Sigmoid colon (tissue), 7 donors: ENCODE measurements around the gene ZNF219. TPM values are rescaled to one million over a fixed set of nuclear protein-coding genes. Genes with fewer than 3 reads are reported as not detected.

Experiments
- DNase-seq: peaks from one replicate; pipeline ENCODE4 v3.0.0-alpha.2; 2019
- H3K27ac ChIP-seq, 4 donors: fragments of 200-600 bp; sonication (generic); one replicate each; pipeline ENCODE4 v1.5.1; 2016 to 2019; ENCODE audit warnings: mild to moderate bottlenecking in 1 of 4
- H3K27me3 ChIP-seq, 3 donors: fragments of 200-600 bp; sonication (generic); one replicate each; pipeline ENCODE4 v1.5.1; 2019; ENCODE audit warnings: mild to moderate bottlenecking in 1 of 3
- H3K36me3 ChIP-seq, 4 donors: fragments of 200-600 bp; sonication (generic); one replicate each; pipeline ENCODE4 v1.5.1; 2016 to 2019
- H3K4me1 ChIP-seq, 4 donors: fragments of 200-600 bp; sonication (generic); one replicate each; pipeline ENCODE4 v1.5.1; 2017 to 2019
- H3K4me3 ChIP-seq, 4 donors: fragments of 200-600 bp; sonication (generic); one replicate each; pipeline ENCODE4 v1.5.1; 2017 to 2019; ENCODE audit warnings: mild to moderate bottlenecking in 2 of 4, moderate library complexity in 1 of 4
- H3K9me3 ChIP-seq, 4 donors: fragments of 200-600 bp in 3 of 4; sonication (generic) in 3 of 4; one replicate each; pipeline versions ENCODE4 v1.5.1 to v1.6.1; 2013 to 2019
- EP300 ChIP-seq, 4 donors: sonication (generic); formaldehyde crosslinking; IDR thresholded peaks; one replicate each; pipeline ENCODE4 v1.6.1; 2017; ENCODE audit warnings: antibody characterized with exemption in 4 of 4
- POLR2A ChIP-seq, 2 donors: fragments of 450-650 bp; IDR thresholded peaks; one replicate each; pipeline ENCODE4 v1.6.1; 2016; ENCODE audit warnings: antibody characterized with exemption in 2 of 2, mild to moderate bottlenecking in 2 of 2, moderate library complexity in 2 of 2
- POLR2AphosphoS5 ChIP-seq, 4 donors: sonication (generic); formaldehyde crosslinking; IDR thresholded peaks; one replicate each; pipeline ENCODE4 v1.6.1; 2017; ENCODE audit warnings: antibody characterized with exemption in 4 of 4
- WGBS, 2 donors: extraction: QIAGEN DNeasy Blood & Tissue Kit; methylation state at CpG; one replicate each; pipeline ENCODE4 v1.1.7; 2013; 5-methylcytosine and 5-hydroxymethylcytosine counted together
- intact Hi-C: fragments of 100-400 bp; cut with DNase I; formaldehyde crosslinking; loops from one replicate; pipeline ENCODE4 v1.15.1; 2023
- polyA plus RNA-seq, 3 donors: library from polyadenylated mRNA; stranded (reverse); fragments of 200-250 nt; gene quantifications; one replicate each; pipeline ENCODE4 v1.2.3, GENCODE V29; 2013
- total RNA-seq, 4 donors: library from RNA; depleted of rRNA; stranded (reverse); fragments of >200 nt; gene quantifications; one replicate each; pipeline ENCODE4 v1.1.0, GENCODE V29; 2016
- TF ChIP-seq, protein P1 (sequence below), 4 experiments: fragments of 450-650 bp in 3 of 4; fragments of 200-600 bp in 1 of 4; IDR thresholded peaks; one replicate each; pipeline ENCODE4 v1.5.1; 2016 to 2019; ENCODE audit warnings: antibody characterized with exemption in 4 of 4, mild to moderate bottlenecking in 3 of 4, moderate library complexity in 2 of 4
- donor health status: healthy with polysubstance abuse.
- donor health status: Bipolar disorder and iron deficiency.
- donor health status: healthy.

Gene ZNF219
- total and polyA plus RNA-seq, 7 donors = 27.6 to 89.7 (median 48.2) TPM

- Histone ChIP-seq H3K36me3 (peaks cover 22 to 88% (median 67%) of the 10 kb centered on the region in 4 donors), H3K4me1 (peaks cover 0 to 4% (median 3%) of the 10 kb centered on the region in 4 donors), H3K27me3 (no peaks in the 10 kb centered on the region), H3K27ac (no peak overlapping the region), H3K4me3 (no peak overlapping the region), H3K9me3 (no peaks in the 10 kb centered on the region)
- DNase-seq = no peak
- intact Hi-C loops = no loop called here
- TF ChIP-seq, protein P1, sequence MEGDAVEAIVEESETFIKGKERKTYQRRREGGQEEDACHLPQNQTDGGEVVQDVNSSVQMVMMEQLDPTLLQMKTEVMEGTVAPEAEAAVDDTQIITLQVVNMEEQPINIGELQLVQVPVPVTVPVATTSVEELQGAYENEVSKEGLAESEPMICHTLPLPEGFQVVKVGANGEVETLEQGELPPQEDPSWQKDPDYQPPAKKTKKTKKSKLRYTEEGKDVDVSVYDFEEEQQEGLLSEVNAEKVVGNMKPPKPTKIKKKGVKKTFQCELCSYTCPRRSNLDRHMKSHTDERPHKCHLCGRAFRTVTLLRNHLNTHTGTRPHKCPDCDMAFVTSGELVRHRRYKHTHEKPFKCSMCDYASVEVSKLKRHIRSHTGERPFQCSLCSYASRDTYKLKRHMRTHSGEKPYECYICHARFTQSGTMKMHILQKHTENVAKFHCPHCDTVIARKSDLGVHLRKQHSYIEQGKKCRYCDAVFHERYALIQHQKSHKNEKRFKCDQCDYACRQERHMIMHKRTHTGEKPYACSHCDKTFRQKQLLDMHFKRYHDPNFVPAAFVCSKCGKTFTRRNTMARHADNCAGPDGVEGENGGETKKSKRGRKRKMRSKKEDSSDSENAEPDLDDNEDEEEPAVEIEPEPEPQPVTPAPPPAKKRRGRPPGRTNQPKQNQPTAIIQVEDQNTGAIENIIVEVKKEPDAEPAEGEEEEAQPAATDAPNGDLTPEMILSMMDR (IDR thresholded peaks at IDR 0.05) = no peak
- TF ChIP-seq POLR2AphosphoS5 (IDR thresholded peaks at IDR 0.05) (no peak), POLR2A (IDR thresholded peaks at IDR 0.05) (no peak), EP300 (IDR thresholded peaks at IDR 0.05) (no peak)
- WGBS, 2 donors = 62 to 86% methylated on average over 2 of the region's 2 CpGs
Observed at GRCh38 chr14:21077672-21078071, 20.8 kb downstream of the ZNF219 start.

DNA sequence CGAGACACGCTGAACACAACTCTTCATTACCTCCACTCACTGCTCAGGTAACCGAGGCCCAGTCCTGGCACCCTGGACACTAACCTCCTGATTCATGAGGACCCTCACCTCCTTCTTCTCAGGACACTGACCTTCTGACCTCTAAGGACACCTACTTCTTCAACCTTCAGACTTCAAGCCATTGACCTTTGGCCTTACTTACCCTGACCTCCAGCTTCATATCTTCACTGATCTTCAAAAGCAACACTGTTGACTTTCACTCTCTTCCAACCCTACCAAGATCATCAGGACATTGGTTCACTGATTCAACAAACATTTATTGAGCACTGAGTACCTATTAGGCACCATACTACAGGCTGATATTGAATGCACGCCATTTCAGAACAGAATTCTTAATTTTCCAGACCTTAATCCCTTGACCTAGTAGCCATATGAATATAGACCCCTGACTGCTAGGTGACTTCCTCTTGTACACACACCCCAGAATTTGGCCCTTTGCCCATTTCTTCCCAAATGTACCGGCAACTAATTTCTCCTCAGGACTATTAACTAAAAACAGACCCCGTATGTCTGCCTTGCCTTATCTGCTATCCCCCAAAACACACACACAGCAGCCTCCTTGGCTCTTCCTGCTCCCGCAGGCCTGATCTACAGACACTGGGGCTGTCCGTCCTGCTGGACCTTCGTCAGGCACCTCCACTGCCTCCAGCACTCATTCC, 22.6 kb downstream of the ZNF219 start:
- no peak for TF ChIP-seq POLR2AphosphoS5 (IDR thresholded peaks at IDR 0.05)
- no peak for TF ChIP-seq POLR2A (IDR thresholded peaks at IDR 0.05)
- TF ChIP-seq EP300 (IDR thresholded peaks at IDR 0.05) = no peak
- TF ChIP-seq, protein P1 (IDR thresholded peaks at IDR 0.05) = no peak
- DNase-seq = no peak
- intact Hi-C loops = no loop called here
- H3K36me3 ChIP-seq = peaks cover 12 to 70% (median 50%) of the 10 kb centered on the region in 4 donors
- peaks cover 0 to 21% (median 20%) of the 10 kb centered on the region in 4 donors for H3K4me1 ChIP-seq
- no peak overlapping the region for H3K4me3 ChIP-seq
- no peak overlapping the region for H3K27ac ChIP-seq
- no peaks in the 10 kb centered on the region for H3K9me3 ChIP-seq
- H3K27me3 ChIP-seq = no peaks in the 10 kb centered on the region
- WGBS, 2 donors = 90 to 92% methylated on average over 9 of the region's 9 CpGs

DNA sequence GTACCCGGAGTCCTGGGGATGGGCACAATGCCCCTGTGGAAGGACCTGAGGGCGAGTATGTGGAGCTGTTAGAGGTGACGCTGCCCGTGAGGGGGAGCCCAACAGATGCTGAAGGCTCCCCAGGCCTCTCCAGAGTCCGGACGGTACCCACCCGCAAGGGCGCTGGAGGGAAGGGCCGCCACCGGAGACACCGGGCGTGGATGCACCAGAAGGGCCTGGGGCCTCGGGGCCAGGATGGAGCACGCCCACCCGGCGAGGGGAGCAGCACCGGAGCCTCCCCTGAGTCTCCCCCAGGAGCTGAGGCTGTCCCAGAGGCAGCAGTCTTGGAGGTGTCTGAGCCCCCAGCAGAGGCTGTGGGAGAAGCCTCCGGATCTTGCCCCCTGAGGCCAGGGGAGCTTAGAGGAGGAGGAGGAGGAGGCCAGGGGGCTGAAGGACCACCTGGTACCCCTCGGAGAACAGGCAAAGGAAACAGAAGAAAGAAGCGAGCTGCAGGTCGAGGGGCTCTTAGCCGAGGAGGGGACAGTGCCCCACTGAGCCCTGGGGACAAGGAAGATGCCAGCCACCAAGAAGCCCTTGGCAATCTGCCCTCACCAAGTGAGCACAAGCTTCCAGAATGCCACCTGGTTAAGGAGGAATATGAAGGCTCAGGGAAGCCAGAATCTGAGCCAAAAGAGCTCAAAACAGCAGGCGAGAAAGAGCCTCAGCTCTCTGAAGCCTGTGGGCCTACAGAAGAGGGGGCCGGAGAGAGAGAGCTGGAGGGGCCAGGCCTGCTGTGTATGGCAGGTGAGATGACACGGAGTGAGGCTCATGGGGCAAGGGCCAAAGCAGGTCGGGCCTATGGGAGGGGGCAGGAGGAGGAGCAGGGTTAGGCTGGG, 23.8 kb downstream of the ZNF219 start:
- H3K27ac ChIP-seq = no peak overlapping the region
- DNase-seq = no peak
- H3K36me3 ChIP-seq = peaks cover 6 to 58% (median 40%) of the 10 kb centered on the region in 4 donors
- TF ChIP-seq, protein P1 (IDR thresholded peaks at IDR 0.05) = no peak
- TF ChIP-seq POLR2A (IDR thresholded peaks at IDR 0.05) = no peak
- TF ChIP-seq EP300 (IDR thresholded peaks at IDR 0.05) = no peak
- TF ChIP-seq POLR2AphosphoS5 (IDR thresholded peaks at IDR 0.05) = no peak
- 87 to 93% methylated on average over 26 of the region's 26 CpGs for WGBS, 2 donors
- H3K4me3 ChIP-seq = no peak overlapping the region
- H3K27me3 ChIP-seq = no peaks in the 10 kb centered on the region
- intact Hi-C loops = no loop called here
- no peaks in the 10 kb centered on the region for H3K9me3 ChIP-seq
- H3K4me1 ChIP-seq = peaks cover 0 to 28% (median 22%) of the 10 kb centered on the region in 4 donors

DNA sequence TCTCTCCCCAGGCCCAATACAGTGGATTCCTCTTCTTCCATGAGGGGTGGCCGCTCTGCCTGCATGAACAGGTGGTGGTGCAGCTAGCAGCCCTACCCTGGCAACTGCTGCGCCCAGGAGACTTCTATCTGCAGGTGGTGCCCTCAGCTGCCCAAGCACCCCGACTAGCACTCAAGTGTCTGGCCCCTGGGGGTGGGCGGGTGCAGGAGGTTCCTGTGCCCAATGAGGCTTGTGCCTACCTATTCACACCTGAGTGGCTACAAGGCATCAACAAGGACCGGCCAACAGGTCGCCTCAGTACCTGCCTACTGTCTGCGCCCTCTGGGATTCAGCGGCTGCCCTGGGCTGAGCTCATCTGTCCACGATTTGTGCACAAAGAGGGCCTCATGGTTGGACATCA, 24.5 kb downstream of the ZNF219 start:
- 88 to 91% methylated on average over 9 of the region's 9 CpGs for WGBS, 2 donors
- no peak for DNase-seq

More for the DNA sequence above, 24.5 kb downstream of the ZNF219 start:
- H3K4me3 ChIP-seq = no peak overlapping the region
- H3K27me3 ChIP-seq = no peaks in the 10 kb centered on the region
- TF ChIP-seq EP300 (IDR thresholded peaks at IDR 0.05) (no peak), POLR2AphosphoS5 (IDR thresholded peaks at IDR 0.05) (no peak), POLR2A (IDR thresholded peaks at IDR 0.05) (no peak)
- TF ChIP-seq, protein P1 (IDR thresholded peaks at IDR 0.05) = no peak
- peaks cover 0 to 35% (median 30%) of the 10 kb centered on the region in 4 donors for H3K4me1 ChIP-seq
- H3K36me3 ChIP-seq = peaks cover 2 to 51% (median 32%) of the 10 kb centered on the region in 4 donors
- intact Hi-C loops = no loop called here
- H3K27ac ChIP-seq = no peak overlapping the region
- no peaks in the 10 kb centered on the region for H3K9me3 ChIP-seq
